IPS DF 4.7 (cell line): ENCODE data around the gene FAU.
"Not testable (repeated sequence)": the region's sequence is repeated elsewhere in the genome, so short reads cannot be mapped to it uniquely, and the experiment has no call there.

ENCODE experiments used
- DNase-seq: peaks from one replicate; pipeline ENCODE4 v3.0.0-alpha.2; 2013; ENCODE audit warnings: low spot score; ENCODE audit errors: extremely low read depth

The FAU gene

DNA sequence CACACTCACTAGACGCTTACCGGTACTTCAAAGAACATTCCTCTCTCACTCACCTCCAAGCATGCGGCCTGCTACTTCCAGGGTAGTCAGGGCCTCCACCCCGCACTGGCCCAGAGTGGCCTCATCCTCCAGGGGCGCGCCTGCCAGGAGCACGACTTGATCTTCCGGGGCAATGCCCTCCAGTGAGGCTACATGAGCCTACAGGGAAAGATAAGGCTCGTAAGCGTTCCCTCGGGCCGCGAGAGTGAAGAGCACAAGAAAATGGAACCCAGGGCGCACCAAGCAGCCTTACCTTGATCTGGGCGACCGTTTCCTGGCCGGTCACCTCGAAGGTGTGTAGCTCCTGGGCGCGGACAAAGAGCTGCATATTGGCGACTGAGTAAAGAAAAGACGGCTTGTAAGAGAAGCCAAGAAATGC, 478 bp downstream of the FAU start:
- no peak for DNase-seq

DNA sequence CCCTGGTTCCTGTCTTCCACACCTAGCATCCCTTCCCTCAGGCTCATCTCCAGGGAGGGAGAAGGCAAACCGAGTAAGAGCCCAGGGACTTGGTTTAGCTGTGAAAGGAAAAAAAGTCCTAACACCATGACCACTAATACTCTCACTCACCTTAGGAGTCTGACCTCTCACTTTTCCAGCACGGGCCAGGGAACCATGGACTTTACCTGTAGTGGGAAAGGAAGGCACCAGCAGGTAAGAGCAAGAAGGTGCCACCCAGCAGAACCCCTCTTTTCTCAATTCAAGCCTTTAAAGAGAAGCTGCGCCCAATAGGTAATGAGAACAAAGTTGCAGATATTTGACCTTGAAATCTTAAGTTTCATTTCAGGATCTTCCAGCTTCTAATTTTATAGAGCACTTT, 1.1 kb downstream of the FAU start:
- DNase-seq, result no peak

DNA sequence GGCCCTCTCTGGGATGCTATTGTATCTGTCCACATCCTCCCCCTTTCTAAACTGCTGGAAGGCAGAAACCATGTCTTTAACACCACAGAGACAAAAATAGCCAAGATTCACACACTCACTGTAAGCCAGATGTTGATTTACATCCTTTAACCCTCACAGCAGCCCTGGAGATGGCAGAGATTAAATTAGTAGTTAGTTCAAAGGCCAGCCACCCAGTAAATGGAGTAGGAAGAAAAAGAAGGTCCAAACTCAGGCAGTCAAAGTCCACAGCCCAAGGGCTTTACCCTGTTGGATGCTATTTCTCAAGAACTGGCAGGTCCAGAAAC, 2.3 kb downstream of the FAU start:
- DNase-seq, result no peak

DNA sequence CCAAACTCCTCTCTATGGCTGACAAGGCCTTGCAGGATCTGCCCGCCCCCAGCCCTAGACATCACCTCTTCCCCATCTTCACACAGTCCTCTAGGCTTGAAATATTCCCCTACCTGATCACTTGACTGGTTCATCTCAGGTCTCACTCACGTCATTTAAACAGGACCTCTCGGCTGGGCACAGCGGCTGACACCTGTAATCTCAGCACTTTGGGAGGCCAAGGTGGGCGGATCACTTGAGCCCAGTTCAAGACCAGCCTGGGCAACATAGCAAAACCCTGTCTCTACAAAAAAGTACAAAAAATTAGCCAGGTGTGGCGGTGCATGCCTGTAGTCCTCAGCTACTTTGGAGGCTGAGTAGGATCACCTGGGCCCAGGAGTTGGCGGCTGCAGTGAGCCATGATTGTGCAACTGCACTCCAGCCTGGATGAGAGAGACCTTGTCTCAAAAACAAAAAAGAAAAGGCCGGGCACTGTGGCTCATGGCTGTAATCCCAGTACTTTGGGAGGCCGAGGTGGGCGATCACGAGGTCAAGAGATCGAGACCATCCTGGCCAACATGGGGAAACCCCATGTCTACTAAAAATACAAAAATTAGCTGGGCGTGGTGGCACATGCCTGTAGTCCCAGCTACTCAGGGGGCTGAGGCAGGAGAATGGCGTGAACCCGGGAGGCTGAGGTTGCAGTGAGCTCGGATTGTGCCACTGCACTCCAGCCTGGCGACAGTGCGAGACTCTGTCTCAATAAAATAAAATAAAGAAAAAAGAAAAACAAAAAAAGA, 2.9 kb downstream of the FAU start:
- not testable (repeated sequence) for DNase-seq

DNA sequence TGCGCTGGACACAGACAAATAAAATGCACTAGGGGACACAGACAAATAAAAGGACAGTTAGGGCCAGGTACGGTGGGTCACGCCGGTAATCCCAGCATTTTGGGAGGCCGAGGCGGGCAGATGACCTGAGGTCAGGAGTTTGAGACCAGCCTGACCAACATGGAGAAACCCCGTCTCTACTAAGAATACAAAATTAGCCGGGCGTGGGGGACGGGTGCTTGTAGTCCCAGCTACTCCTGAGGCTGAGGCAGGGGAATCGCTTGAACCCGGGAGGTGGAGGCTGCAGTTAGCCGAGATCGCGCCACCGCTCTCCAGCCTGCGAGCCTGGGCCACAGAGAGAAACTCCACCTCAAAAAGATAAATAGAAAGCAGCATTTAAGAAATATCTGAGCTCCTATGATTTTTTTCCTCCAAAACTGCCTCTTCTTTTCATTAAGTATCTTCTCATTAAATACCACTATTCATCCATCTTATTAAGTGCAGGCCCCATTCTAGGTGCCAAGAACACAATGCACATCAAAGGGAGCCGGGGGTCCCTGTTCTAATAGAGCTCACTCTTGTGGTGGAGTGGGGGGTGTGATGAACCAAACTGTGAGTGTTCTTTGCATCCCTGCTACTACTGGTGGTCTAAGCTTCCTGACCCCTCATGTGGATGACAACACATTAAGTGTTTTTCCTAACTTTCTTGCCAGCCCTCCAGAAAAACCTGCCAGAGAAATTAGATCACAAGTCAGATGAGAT, 3.7 kb downstream of the FAU start:
- DNase-seq, result no peak

DNA sequence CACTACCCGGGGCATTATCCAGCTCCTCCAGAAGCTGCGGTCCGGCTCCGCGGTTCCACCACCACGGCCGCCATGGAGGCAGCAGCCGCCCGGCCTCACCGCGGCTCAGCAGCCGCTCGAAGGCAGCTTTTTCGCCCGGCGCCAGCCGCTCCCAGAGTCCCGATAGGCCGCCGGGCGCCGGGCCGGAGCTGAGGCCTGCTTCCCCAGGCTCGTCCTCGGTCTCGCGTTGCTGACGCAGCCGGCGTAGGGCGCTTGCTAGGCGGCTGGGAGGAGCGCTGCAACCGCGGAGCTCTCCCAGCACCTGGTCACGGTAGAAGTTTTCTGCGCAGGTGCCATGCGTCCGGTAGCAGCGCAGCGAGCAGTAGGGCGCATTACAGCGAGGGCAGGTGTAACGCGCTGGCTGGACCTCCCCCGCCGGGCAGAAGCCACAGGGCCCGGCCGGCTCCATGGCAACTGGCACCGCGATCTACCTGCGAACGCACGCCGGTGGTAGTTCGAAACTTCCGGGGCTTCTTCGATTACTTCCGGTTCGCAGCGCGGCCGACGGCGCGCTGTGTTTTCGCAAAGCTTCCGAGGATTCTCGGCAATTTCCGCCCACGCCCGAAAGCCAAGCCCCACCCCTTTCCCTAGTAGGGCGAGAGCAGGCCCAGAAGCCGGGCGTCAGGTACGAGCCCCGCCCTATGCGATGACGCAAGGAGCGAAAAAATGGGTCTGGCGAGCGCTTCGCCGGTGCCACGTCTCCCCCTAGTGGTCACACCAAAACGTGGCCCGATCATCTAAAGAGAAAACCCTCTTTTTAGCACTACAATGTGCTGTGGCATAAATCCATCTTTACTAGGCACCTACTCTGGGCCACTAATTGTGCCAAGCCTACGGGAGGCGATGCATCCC, 4.5 kb downstream of the FAU start, which contains the start of gene ZNHIT2:
TSS of gene ZNHIT2 (minus strand) at position 496 of the 891 bp plus-strand sequence. CDS start at position 448, 48 bp downstream.
- DNase-seq, result no peak

DNA sequence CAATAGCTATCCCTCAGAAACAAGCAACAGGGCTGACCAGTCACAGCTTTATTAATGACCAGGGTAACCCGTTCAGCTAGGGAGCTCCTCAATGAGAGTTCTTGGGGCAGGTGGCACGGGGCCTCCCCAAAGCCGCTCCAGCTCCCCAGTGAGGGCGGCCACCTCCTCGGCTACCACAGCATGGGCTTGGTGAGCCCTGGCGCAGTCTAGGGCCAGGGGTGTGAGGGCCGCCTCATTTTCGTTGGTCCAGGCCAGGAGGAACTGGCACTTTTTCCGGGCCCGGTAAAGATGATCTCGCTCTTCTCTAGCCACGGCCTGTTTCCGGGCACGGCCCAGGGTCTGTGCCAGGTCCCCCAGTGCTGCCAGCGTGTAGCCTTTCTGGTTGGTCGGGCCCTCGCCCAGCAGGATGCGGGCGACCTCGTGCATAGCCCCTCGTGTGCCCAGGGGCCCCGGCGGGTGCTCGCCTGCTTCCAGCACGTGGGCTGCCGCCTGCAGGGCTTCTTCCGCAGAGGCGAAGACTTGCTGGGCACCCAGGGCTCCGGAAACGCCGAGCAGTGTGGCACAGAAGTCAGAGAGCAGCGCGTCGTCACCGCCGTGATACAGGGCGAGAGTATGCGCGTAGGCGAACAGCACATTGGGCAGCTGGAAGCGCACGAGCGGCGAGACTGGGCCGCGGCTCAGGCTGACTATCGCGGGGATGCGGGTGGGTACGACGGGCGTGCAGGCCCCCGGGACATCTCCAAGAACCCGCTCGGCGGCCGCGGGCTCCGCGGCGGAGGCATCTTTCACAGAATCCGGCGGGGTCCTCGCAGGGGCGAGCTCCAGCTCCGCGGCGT, 5.3 kb downstream of the FAU start:
- no peak for DNase-seq

DNA sequence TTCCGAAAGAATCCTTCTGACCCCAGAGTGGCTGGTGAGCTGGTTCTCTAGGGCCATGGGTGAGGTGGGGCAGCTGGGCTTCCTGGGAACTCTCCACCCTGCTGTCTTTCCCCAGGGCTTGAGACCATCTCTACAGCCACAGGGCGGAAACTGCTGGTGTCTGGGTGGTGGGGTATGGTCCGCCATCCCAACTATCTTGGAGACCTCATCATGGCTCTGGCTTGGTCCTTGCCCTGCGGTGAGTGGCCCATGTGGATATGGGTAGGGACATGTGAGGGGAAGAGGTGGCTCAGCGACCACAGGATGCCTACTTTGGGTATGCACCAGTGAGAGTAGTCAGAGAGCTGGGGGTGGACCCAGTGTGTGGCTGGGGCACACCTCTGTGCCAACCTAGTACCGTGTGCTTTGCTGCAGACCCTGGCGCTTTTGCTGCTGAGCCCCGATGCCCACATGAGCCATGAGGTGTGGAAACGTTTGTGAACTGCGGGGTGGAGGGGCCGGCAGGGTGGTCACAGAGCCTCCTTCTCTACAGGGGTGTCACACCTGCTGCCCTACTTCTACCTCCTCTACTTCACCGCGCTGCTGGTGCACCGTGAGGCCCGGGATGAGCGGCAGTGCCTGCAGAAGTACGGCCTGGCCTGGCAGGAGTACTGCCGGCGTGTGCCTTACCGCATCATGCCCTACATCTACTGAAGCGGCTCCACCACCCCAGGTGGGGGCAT, 6.4 kb downstream of the FAU start:
- no peak for DNase-seq

DNA sequence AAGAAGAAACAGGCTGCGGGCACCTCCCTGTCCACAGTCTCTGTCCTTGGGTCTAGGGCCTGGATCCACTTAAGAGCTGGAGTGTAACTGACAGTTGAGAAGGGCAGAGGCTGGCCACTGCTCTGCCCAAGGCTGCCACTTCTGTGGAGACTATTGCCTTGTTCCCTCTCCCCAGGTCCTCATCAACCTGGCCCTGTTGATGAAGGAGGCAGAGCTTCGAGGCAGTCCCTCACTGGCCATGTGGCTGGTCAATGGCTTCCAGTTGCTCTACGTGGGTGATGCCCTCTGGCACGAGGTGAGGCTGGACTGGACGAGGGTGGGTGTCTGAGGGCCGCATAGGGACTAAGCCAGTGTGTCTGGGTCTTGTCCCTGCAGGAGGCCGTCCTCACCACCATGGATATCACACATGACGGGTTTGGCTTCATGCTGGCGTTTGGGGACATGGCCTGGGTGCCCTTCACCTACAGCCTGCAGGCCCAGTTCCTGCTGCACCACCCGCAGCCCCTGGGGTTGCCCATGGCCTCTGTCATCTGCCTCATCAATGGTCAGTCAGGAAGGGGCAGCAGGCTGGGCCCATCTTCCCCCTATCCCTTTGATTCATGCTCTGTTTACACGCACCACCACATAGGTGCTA, 7.3 kb downstream of the FAU start:
- no peak for DNase-seq

DNA sequence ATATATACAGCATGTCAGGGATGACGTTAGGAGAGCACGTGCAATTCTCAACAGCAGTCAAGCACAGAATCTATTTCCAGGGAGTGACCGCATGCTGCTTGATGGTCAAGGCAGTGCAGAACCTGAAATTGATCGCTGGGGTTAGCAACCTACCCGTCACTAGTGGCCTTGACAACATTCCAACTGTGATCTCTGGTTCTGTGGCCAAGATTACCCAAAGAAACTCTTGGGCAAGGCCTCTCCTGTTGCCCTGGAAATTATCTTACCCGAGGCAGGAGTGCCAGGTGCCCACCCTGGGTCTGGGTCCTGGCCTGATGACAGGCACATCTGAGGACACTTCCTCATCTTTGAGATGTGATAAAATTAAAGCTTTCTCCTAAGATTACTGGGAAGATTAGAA, 8.1 kb downstream of the FAU start:
- DNase-seq, result no peak

DNA sequence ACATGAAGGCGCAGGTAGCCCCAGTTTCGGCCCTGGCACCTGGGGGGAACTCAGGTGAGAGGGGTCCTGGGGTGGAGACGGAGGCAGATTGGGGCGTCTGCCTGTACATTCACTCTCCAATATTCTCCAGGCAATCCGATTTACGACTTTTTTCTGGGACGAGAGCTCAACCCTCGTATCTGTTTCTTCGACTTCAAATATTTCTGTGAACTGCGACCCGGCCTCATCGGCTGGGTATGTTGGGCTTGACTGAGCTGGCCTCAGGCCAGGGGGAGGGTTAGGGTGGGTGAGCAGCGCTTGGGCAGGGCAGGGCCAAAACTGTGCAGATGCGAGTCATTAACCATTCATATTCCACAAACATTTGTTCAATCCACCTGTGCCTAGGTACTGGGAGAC, 8.6 kb downstream of the FAU start:
- no peak for DNase-seq

DNA sequence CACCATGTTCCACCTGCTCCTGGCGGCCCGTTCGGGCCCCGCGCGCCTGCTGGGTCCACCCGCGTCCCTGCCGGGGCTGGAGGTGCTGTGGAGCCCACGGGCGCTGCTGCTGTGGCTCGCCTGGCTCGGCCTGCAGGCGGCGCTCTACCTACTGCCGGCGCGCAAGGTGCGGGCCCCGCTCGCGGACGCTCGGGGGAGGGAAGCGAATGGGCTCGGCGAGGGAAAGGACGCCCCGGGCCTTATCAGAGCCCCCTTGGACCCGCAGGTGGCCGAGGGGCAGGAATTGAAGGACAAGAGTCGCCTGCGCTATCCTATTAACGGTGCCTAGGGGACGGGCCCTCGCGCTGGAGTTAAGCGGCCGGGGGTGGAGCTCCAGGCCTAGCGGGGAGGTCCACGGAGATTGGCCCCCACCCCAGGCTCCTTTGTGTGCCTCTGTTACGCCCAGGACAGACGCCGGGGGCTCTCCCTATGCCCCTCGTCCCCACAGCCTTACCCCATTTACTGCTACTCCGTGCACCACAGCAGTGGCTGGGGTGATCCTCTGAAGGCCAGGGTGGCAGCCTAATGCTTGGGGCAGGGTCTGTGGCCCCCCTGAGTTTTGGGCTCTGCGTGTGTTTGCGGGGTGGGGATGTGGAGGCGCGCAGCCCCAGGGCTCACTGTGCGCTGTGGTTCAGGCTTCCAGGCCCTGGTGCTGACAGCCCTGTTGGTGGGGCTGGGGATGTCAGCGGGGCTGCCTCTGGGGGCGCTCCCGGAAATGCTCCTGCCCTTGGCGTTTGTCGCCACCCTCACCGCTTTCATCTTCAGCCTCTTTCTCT, 9.2 kb downstream of the FAU start:
- DNase-seq, result no peak

DNA sequence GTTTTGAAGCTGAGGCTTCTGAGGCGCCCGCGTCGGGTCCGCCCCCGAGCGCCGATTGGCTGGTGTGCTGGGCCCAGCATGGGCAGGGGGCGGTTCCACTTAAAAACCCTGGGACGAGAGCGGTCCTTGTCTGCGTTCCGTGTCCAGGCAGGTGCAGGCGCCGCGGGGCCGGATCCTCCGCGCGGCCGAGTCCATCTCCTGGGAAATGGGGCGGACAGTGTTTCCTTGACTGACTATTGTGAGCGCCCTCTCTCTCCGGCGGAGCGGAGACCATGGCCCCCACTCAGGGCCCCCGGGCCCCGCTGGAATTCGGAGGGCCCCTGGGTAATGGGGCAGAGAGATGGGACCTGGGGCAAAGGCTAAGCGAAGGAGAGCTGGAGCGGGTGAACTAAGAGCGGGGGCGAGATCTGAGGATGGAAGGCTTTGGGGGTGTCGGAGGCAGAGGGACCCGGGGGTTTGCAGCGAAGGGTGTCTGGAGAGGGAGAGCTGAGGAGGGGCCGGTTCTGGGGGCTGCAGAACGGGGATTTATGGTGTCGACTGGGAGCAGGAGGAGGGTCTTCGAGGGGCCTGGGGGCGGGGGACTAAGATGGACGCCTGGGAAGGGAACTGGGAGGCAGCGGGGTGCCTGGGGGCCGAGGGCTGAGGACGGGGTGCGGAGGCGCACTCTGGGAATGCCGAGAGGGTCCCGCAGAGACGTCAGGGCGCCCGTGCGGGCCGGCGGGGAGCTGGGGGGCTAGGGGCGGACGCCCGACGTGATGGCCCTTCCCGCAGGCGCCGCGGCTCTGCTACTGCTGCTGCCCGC, 10.0 kb downstream of the FAU start, which contains the start of gene TM7SF2:
TSS of gene TM7SF2 (plus strand) at position 129 of the 802 bp plus-strand sequence. CDS start at position 273, 144 bp downstream.
- no peak for DNase-seq

DNA sequence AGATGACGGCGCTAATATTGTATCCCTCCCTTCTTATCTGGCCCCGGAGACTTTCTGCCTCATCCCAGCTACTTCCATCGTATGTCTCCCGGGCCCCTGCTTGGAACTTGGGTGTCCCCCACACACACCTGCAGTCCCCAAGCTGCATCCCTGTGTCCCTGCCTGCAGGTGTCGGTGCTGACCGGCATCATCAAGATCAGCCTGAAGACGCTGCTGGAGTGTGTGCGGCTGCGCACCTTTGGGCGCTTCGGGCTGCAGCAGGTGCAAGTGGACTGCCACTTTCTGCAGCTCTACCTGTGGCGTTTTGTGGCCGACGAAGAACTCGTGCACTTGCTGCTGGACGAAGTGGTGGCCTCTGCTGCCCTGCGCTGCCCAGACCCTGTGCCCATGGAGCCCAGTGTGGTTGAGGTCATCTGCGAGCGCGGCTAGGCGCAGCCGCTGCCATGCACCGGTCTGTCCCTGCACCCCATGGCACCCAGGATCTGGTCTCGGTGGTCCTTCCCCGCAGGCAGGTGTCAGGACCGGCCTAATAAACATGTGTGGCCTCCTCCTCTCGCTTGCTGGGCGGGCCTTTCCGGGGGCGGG, 10.7 kb downstream of the FAU start:
- no peak for DNase-seq

DNA sequence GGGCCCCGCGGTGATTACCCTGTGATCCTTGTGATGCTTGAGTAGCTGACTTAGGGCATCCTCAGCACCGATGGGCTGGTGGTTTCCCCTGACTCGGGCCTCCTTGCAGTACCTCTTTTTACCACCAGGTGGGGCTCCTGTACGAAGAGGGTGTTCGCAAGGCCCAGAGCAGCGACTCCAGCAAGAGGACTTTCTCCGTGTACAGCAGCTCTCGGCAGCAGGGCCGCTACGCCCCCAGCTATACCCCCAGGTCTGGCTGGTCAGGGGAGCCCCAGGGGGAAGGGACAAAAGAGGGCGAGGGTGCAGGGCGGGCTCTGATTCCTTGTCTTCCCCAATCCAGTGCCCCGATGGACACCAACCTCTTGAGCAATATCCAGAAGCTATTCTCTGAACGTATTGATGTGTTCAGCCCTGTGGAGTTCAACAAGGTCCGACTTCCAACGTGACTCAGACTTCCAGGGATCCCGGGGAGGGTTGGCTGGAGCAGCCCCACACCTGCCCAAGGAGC, 11.5 kb downstream of the FAU start:
- no peak for DNase-seq

DNA sequence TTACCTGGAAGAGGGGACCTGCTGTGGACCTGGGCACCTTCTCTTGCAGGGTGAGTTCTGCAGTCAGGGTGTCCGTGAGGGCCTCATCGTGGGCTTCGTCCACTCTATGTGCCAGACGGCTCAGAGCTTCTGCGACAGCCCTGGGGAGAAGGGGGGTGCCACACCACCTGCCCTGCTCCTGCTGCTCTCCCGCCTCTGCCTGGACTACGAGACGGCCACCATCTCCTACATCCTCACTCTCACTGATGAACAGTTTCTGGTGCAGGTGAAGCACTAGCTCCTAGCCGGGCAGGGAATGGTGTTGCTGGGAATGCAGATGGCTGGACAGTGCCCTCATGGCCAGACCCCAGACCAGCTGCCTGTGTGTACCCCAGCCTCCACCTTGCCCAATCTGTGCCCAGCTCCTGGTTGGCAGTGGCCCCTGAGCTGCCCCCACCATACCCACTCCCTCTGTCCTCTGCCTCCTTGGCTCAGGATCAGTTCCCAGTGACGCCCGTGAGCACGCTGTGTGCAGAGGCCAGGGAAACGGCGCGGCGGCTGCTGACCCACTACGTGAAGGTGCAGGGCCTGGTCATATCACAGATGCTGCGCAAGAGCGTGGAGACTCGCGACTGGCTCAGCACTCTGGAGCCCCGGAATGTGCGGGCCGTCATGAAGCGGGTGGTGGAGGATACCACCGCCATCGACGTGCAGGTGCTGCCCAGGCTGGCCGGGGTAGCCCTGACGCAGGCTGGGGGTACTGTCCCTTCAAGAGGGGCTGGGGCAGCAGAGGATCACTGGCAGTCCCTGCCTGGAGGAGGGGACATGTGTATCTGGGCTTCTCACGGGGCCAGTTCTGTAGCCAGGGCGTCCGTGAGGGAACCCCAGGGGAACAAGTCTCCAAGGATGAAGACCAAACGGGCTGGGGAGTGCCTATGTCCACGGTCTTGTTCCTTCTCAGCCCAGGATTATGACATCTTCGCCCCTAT, 12.4 kb downstream of the FAU start:
- no peak for DNase-seq
